ENCODE results near the gene ATP8A2. TPM values are rescaled to one million over a fixed set of nuclear protein-coding genes. Genes with fewer than 3 reads are reported as not detected.
A peak's percentile ranks its signal among the peaks of the same experiment; 100 is the strongest.

Gene ATP8A2
- total and polyA plus RNA-seq, 2 of the 8 experiments (the other 6 are each of a cell fraction or from before 2014, with no cell fraction given): 2.4 to 8.3 TPM

GRCh38 chr13:25753976-25754375 is 382.2 kb downstream of the ATP8A2 start:
- no peak overlapping the region for H3K4me3 ChIP-seq (ENCODE audit: extremely low read depth in 1 of 4, insufficient read depth in 2 of 4, low read depth in 3 of 4, low read length in 4 of 4)
- FAIRE-seq (no peak), DNase-seq (ENCODE audit: low read depth in 1 of 2, low spot score in 2 of 2) (no peak)
- no peaks in the 10 kb centered on the region for H3K36me3 ChIP-seq (ENCODE audit: control insufficient read depth in 2 of 4, insufficient read depth in 4 of 4, low read length in 3 of 4)
- H3K9me3 ChIP-seq (ENCODE audit: insufficient read depth in 2 of 2, low read depth in 1 of 2, low read length in 1 of 2): no peaks in the 10 kb centered on the region
- no peak overlapping the region for H3K14ac ChIP-seq (ENCODE audit: insufficient read length)
- H3K4me2 ChIP-seq (ENCODE audit: insufficient read depth in 1 of 2, low read depth in 2 of 2, low read length in 2 of 2): no peak overlapping the region
- no peaks in the 10 kb centered on the region for H3K79me2 ChIP-seq (ENCODE audit: control insufficient read depth in 1 of 2, insufficient read depth in 2 of 2, low read length in 2 of 2)
- H3K27me3 ChIP-seq (replicated peaks in 1 of 4; ENCODE audit: control insufficient read depth in 3 of 4, extremely low read depth in 1 of 4, insufficient read depth in 3 of 4, low read length in 3 of 4): no peaks in the 10 kb centered on the region; a peak in 1 of 7 replicates
- H4K91ac ChIP-seq (replicated peaks; ENCODE audit: insufficient read length, low read length): no peak overlapping the region
- no peak overlapping the region for H2AFZ ChIP-seq (ENCODE audit: low read length)
- no peak overlapping the region for H2AK5ac ChIP-seq (ENCODE audit: low read depth, low read length)
- H3K23me2 ChIP-seq (ENCODE audit: low read depth, low read length): no peaks in the 10 kb centered on the region
- peaks cover 0 to 7% (median 5%) of the 10 kb centered on the region in 4 experiments; a peak in 4 of 7 replicates for H3K4me1 ChIP-seq (replicated peaks in 1 of 4; ENCODE audit: control insufficient read depth in 3 of 4, insufficient read depth in 4 of 4, low read length in 3 of 4)
- H3K9ac ChIP-seq (replicated peaks in 1 of 4; ENCODE audit: extremely low read depth in 1 of 4, low read depth in 3 of 4, low read length in 3 of 4): no peak overlapping the region
- ChIA-PET CTCF (ENCODE audit: partially characterized antibody) (interaction anchor here (1.2 to 1.6 kb wide), 2 partner anchors 13 to 308 kb away, joined by 3 to 5 read pairs; no protein-coding TSS in a partner anchor), POLR2A (ENCODE audit: partially characterized antibody) (no interaction called here)
- H2BK5ac ChIP-seq (ENCODE audit: low read depth, low read length): no peak overlapping the region
- WGBS, 2 experiments (ENCODE audit: extremely low coverage in 1 of 2, insufficient coverage in 1 of 2, insufficient read length in 1 of 2, insufficient replicate concordance in 2 of 2, low coverage in 1 of 2, low lambda C conversion rate in 2 of 2, missing lambda C conversion rate in 1 of 2): 91% methylated on average over 7 of the region's 7 CpGs; no CpG with 5 or more reads in 1 of the 2 experiments
- no peak overlapping the region for H3K27ac ChIP-seq (ENCODE audit: low read depth, low read length)
- no peak overlapping the region for H2BK12ac ChIP-seq (ENCODE audit: low read depth, low read length)
- H3K56ac ChIP-seq (replicated peaks; ENCODE audit: insufficient read length, low read depth, low read length): no peak overlapping the region
- H3K23ac ChIP-seq (ENCODE audit: insufficient read length): no peak overlapping the region
- peak overlapping the region; percentile 21 for H2BK120ac ChIP-seq (replicated peaks; ENCODE audit: low read depth, low read length)
- H4K5ac ChIP-seq (ENCODE audit: insufficient read length, low read depth, low read length): no peak overlapping the region
- no peak overlapping the region for H4K8ac ChIP-seq (ENCODE audit: extremely low read depth, insufficient read depth, low read length)
- H2BK20ac ChIP-seq (ENCODE audit: low read length): no peak overlapping the region
- no peak overlapping the region for H2BK15ac ChIP-seq (ENCODE audit: low read length)
- no peak overlapping the region for H3K4ac ChIP-seq (replicated peaks; ENCODE audit: insufficient read length, low read depth, low read length)
- no peaks in the 10 kb centered on the region for H3K79me1 ChIP-seq (ENCODE audit: low read depth, low read length)
- no peak overlapping the region for H3K18ac ChIP-seq (ENCODE audit: extremely low read depth, low read length)
- H4K20me1 ChIP-seq (replicated peaks in 1 of 2; ENCODE audit: control insufficient read depth in 1 of 2, insufficient read depth in 2 of 2, low read length in 2 of 2): peaks cover 0 to 1% of the 10 kb centered on the region in 2 experiments
- TF ChIP-seq TBP (IDR thresholded peaks at IDR 0.05; ENCODE audit: low read depth, low read length) (no peak), POU5F1 (IDR thresholded peaks at IDR 0.05; ENCODE audit: low read depth, low read length) (no peak), ATF3 (IDR thresholded peaks at IDR 0.05; ENCODE audit: insufficient read depth, low read depth, low read length) (no peak), JUND (IDR thresholded peaks at IDR 0.05; ENCODE audit: low read length) (no peak), SP2 (IDR thresholded peaks at IDR 0.05; ENCODE audit: low read length) (no peak), GTF2F1 (IDR thresholded peaks at IDR 0.05; ENCODE audit: borderline replicate concordance, low read depth, low read length) (no peak), TEAD4 (IDR thresholded peaks at IDR 0.05; ENCODE audit: low read depth, low read length) (no peak), SAP30 (IDR thresholded peaks at IDR 0.05; ENCODE audit: insufficient read depth, insufficient replicate concordance, low read length) (no peak), CBX8 (IDR thresholded peaks at IDR 0.05; ENCODE audit: borderline replicate concordance, low read depth, low read length) (no peak), CBX5 (IDR thresholded peaks at IDR 0.05; ENCODE audit: low read depth, low read length) (no peak), SRF (IDR thresholded peaks at IDR 0.05; ENCODE audit: low read depth, low read length) (no peak), TCF12 (IDR thresholded peaks at IDR 0.05; ENCODE audit: low read depth, low read length) (no peak), BACH1 (IDR thresholded peaks at IDR 0.05; ENCODE audit: low read length) (no peak), KDM4A (IDR thresholded peaks at IDR 0.05; ENCODE audit: low read depth, low read length, severe bottlenecking) (no peak), CEBPB (IDR thresholded peaks at IDR 0.05; ENCODE audit: low read depth, low read length) (no peak)

All from H1 (cell line).